HEK293 (cell line): ENCODE data around the gene SPPL2B.

Experiments used
- CTCF ChIA-PET: fragments of 350-600 bp; formaldehyde crosslinking; extraction: SDS; loops from one replicate; lab custom pipeline; 2021; ENCODE audit warnings: antibody characterized with exemption; lab: Yijun Ruan, JAX
- POLR2A ChIA-PET: fragments of 300-600 bp; formaldehyde crosslinking; extraction: SDS; loops from one replicate; lab custom pipeline; 2020; ENCODE audit warnings: antibody characterized with exemption, inconsistent platforms; lab: Yijun Ruan, JAX
- H3K27ac ChIP-seq: fragments of 200-500 bp; sonication (Bioruptor generic); 2 replicates; pipeline ENCODE4 v1.5.1; 2014; ENCODE audit warnings: low read depth, low read length, control low read depth, inconsistent platforms; ENCODE audit errors: extremely low read depth
- H3K36me3 ChIP-seq, 2 experiments: fragments of 200-500 bp in 1 of 2; sonication (Bioruptor generic) in 1 of 2; 1 replicate in 1 of 2; 2 replicates in 1 of 2; pipeline ENCODE4 v1.5.1; 2014 to 2017; ENCODE audit warnings: inconsistent platforms in 2 of 2, low read length in 2 of 2; ENCODE audit not compliant: control insufficient read depth in 2 of 2, insufficient read depth in 1 of 2
- H3K4me1 ChIP-seq: fragments of 200-500 bp; sonication (Bioruptor generic); 2 replicates; pipeline ENCODE4 v1.5.1; 2014; ENCODE audit warnings: mild to moderate bottlenecking, low read length, inconsistent platforms; ENCODE audit not compliant: control insufficient read depth, insufficient read depth
- H3K4me3 ChIP-seq: 2 replicates; pipeline ENCODE4 v1.5.1; 2011; ENCODE audit warnings: low read depth, mild to moderate bottlenecking, control low read depth, low read length, moderate library complexity
- H3K9me3 ChIP-seq: fragments of 200-500 bp; sonication (Bioruptor generic); 2 replicates; pipeline ENCODE4 v1.5.1; 2014; ENCODE audit warnings: low read depth, low read length, inconsistent platforms; ENCODE audit not compliant: control insufficient read depth, insufficient read depth
- BCL11A ChIP-seq: fragments of 450-650 bp; formaldehyde crosslinking; IDR thresholded peaks from 2 replicates; pipeline ENCODE4 v1.5.1; 2016; ENCODE audit warnings: low read depth, missing biosample characterization, missing genetic modification characterization
- BCL11B ChIP-seq: fragments of 450-650 bp; formaldehyde crosslinking; IDR thresholded peaks from 2 replicates; pipeline ENCODE4 v1.5.1; 2016; ENCODE audit warnings: low read depth, missing biosample characterization, missing genetic modification characterization
- EGR2 ChIP-seq: fragments of 450-650 bp; formaldehyde crosslinking; IDR thresholded peaks from 2 replicates; pipeline ENCODE4 v1.5.1; 2016; ENCODE audit warnings: low read depth, missing biosample characterization, missing genetic modification characterization
- OVOL3 ChIP-seq: fragments of 450-650 bp; formaldehyde crosslinking; IDR thresholded peaks from 2 replicates; pipeline ENCODE4 v1.5.1; 2016; ENCODE audit warnings: missing biosample characterization, missing genetic modification characterization
- RBAK ChIP-seq: fragments of 450-650 bp; formaldehyde crosslinking; IDR thresholded peaks from 2 replicates; pipeline ENCODE4 v1.5.1; 2016; ENCODE audit warnings: missing biosample characterization, missing genetic modification characterization
- TRIM28 ChIP-seq: IDR thresholded peaks from 2 replicates; pipeline ENCODE4 v1.6.1; 2011; ENCODE audit warnings: low read length, control low read depth, borderline replicate concordance
- ZBTB8A ChIP-seq: fragments of 450-650 bp; formaldehyde crosslinking; IDR thresholded peaks from 2 replicates; pipeline ENCODE4 v1.5.1; 2016; ENCODE audit warnings: missing biosample characterization, missing genetic modification characterization
- ZFP69B ChIP-seq: fragments of 450-650 bp; formaldehyde crosslinking; IDR thresholded peaks from 2 replicates; pipeline ENCODE4 v1.5.1; 2016; ENCODE audit warnings: missing biosample characterization, missing genetic modification characterization
- ZIC2 ChIP-seq: fragments of 450-650 bp; formaldehyde crosslinking; IDR thresholded peaks from 2 replicates; pipeline ENCODE4 v1.5.1; 2016; ENCODE audit warnings: missing biosample characterization, missing genetic modification characterization
- ZNF10 ChIP-seq: fragments of 450-650 bp; formaldehyde crosslinking; IDR thresholded peaks from 2 replicates; pipeline ENCODE4 v1.5.1; 2017; ENCODE audit warnings: missing biosample characterization, missing genetic modification characterization
- ZNF169 ChIP-seq: fragments of 450-650 bp; formaldehyde crosslinking; IDR thresholded peaks from 2 replicates; pipeline ENCODE4 v1.5.1; 2016; ENCODE audit warnings: missing biosample characterization, missing genetic modification characterization
- ZNF202 ChIP-seq: fragments of 450-650 bp; formaldehyde crosslinking; IDR thresholded peaks from 2 replicates; pipeline ENCODE4 v1.5.1; 2016; ENCODE audit warnings: missing biosample characterization, missing genetic modification characterization, borderline replicate concordance
- ZNF239 ChIP-seq: fragments of 450-650 bp; formaldehyde crosslinking; IDR thresholded peaks from 2 replicates; pipeline ENCODE4 v1.5.1; 2016; ENCODE audit warnings: missing biosample characterization, missing genetic modification characterization
- ZNF341 ChIP-seq: fragments of 450-650 bp; formaldehyde crosslinking; IDR thresholded peaks from 2 replicates; pipeline ENCODE4; 2016; ENCODE audit warnings: low read depth, missing biosample characterization, missing genetic modification characterization
- ZNF426 ChIP-seq: fragments of 450-650 bp; formaldehyde crosslinking; IDR thresholded peaks from 2 replicates; pipeline ENCODE4 v1.5.1; 2017; ENCODE audit warnings: missing biosample characterization, missing genetic modification characterization, mild to moderate bottlenecking, inconsistent platforms, moderate library complexity
- ZNF473 ChIP-seq: fragments of 450-650 bp; formaldehyde crosslinking; IDR thresholded peaks from 2 replicates; pipeline ENCODE4 v1.5.1; 2017; ENCODE audit warnings: missing biosample characterization, missing genetic modification characterization
- ZNF501 ChIP-seq: fragments of 450-650 bp; formaldehyde crosslinking; IDR thresholded peaks from 2 replicates; pipeline ENCODE4 v1.5.1; 2016; ENCODE audit warnings: missing biosample characterization, missing genetic modification characterization
- ZNF558 ChIP-seq: fragments of 450-650 bp; formaldehyde crosslinking; IDR thresholded peaks from 2 replicates; pipeline ENCODE4 v1.5.1; 2016; ENCODE audit warnings: missing biosample characterization, missing genetic modification characterization
- ZNF629 ChIP-seq: fragments of 450-650 bp; formaldehyde crosslinking; IDR thresholded peaks from 2 replicates; pipeline ENCODE4 v1.5.1; 2017; ENCODE audit warnings: missing biosample characterization, missing genetic modification characterization
- ZNF707 ChIP-seq: fragments of 450-650 bp; formaldehyde crosslinking; IDR thresholded peaks from 2 replicates; pipeline ENCODE4 v1.5.1; 2016; ENCODE audit warnings: missing biosample characterization, missing genetic modification characterization
- ZNF837 ChIP-seq: fragments of 450-650 bp; formaldehyde crosslinking; IDR thresholded peaks from 2 replicates; pipeline ENCODE4 v1.5.1; 2016; ENCODE audit warnings: missing biosample characterization, missing genetic modification characterization
- ZSCAN30 ChIP-seq: fragments of 450-650 bp; IDR thresholded peaks from 2 replicates; pipeline ENCODE4 v1.5.1; 2018; ENCODE audit warnings: missing biosample characterization, mild to moderate bottlenecking, missing genetic modification characterization, moderate library complexity
- ZXDB ChIP-seq: fragments of 450-650 bp; formaldehyde crosslinking; IDR thresholded peaks from 2 replicates; pipeline ENCODE4 v1.5.1; 2016; ENCODE audit warnings: missing biosample characterization, missing genetic modification characterization
- TF ChIP-seq, protein P1 (sequence below): fragments of 450-650 bp; formaldehyde crosslinking; IDR thresholded peaks from 2 replicates; pipeline ENCODE4 v1.5.1; 2016; ENCODE audit warnings: missing biosample characterization, missing genetic modification characterization, borderline replicate concordance
- TF ChIP-seq, protein P2 (sequence below): fragments of 450-650 bp; formaldehyde crosslinking; IDR thresholded peaks from 2 replicates; pipeline ENCODE4 v1.5.1; 2017; ENCODE audit warnings: missing biosample characterization, missing genetic modification characterization
- TF ChIP-seq, protein P3 (sequence below): fragments of 450-650 bp; formaldehyde crosslinking; IDR thresholded peaks from 2 replicates; pipeline ENCODE4 v1.5.1; 2016; ENCODE audit warnings: missing biosample characterization, missing genetic modification characterization
- TF ChIP-seq, protein P4 (sequence below): fragments of 450-650 bp; formaldehyde crosslinking; IDR thresholded peaks from 2 replicates; pipeline ENCODE4 v1.5.1; 2016; ENCODE audit warnings: missing biosample characterization, missing genetic modification characterization

The SPPL2B gene

DNA sequence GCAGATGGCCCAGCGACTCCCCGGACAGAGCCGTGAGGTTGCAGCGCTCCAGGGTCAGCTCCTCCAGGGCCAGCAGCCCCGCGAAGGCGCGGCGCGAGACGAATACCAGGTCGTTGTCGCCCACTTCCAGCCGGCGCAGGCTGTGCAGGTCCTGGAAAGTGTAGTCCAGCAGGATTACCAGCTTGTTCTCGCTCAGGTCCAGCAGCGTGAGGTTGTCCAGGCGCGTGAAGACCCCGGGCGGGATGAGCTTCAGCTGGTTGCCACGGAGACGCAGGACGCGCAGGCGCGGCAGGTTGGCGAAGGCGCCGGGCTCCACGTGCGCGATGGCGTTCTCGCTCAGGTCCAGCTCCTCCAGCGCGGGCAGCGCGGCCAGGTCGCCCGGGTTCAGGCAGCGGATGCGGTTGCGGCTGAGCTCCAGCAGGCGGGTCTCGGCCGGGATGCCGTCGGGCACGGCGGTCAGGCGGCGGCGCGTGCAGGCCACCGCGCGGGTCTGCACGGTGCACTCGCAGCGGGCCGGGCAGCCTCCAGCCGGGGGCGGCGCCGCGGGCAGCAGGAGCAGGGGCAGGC is 37.2 kb upstream of the SPPL2B start (continued):
- TF ChIP-seq, protein P1, sequence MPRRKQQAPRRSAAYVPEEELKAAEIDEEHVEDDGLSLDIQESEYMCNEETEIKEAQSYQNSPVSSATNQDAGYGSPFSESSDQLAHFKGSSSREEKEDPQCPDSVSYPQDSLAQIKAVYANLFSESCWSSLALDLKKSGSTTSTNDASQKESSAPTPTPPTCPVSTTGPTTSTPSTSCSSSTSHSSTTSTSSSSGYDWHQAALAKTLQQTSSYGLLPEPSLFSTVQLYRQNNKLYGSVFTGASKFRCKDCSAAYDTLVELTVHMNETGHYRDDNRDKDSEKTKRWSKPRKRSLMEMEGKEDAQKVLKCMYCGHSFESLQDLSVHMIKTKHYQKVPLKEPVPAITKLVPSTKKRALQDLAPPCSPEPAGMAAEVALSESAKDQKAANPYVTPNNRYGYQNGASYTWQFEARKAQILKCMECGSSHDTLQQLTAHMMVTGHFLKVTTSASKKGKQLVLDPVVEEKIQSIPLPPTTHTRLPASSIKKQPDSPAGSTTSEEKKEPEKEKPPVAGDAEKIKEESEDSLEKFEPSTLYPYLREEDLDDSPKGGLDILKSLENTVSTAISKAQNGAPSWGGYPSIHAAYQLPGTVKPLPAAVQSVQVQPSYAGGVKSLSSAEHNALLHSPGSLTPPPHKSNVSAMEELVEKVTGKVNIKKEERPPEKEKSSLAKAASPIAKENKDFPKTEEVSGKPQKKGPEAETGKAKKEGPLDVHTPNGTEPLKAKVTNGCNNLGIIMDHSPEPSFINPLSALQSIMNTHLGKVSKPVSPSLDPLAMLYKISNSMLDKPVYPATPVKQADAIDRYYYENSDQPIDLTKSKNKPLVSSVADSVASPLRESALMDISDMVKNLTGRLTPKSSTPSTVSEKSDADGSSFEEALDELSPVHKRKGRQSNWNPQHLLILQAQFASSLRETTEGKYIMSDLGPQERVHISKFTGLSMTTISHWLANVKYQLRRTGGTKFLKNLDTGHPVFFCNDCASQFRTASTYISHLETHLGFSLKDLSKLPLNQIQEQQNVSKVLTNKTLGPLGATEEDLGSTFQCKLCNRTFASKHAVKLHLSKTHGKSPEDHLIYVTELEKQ (tag by site-specific recombination), result no peak
- no peak for TF ChIP-seq RBAK (tag by site-specific recombination)
- TF ChIP-seq ZNF707 (tag by site-specific recombination), result no peak
- no peak for TF ChIP-seq OVOL3

DNA sequence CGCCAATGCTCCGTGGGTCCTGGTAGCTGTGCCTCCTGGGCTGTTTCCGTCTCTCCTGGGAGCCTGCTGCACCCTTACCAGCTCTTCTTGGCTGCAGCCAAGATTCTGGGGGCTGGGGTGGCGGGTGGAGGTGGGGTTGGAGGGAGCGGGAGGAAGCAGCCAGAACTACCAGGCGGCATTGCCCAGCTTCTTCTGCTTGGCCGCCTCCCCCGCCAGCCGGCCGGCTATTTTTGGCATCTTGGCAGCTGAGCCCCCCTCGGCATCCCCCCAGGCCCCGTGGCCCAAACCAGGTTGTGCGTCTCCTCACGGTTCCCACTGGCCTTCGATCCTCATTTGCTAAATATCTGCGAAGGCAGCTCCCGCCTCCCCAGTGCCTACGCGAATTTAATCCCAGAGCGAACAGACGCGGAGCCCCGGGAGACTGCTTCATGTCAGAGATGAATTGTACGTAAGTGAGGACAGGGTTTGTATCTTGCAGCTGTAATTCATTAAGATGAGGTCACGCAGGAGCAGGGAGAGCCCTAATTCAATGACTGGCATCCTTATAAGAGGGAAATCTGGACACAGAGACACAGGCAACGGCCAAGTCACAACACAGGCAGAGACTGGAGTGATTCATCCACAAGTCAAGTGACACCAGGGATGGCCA is 33.7 kb upstream of the SPPL2B start:
- TF ChIP-seq ZIC2 (tag by site-specific recombination) (no peak), ZNF239 (tag by site-specific recombination) (no peak), ZXDB (no peak), ZNF629 (0 out of 2 replicates have a peak, but pooled peaks have one; percentile 23), ZNF341 (tag by site-specific recombination) (0 out of 2 replicates have a peak, but pooled peaks have one; percentile 8)
- TF ChIP-seq, protein P2, sequence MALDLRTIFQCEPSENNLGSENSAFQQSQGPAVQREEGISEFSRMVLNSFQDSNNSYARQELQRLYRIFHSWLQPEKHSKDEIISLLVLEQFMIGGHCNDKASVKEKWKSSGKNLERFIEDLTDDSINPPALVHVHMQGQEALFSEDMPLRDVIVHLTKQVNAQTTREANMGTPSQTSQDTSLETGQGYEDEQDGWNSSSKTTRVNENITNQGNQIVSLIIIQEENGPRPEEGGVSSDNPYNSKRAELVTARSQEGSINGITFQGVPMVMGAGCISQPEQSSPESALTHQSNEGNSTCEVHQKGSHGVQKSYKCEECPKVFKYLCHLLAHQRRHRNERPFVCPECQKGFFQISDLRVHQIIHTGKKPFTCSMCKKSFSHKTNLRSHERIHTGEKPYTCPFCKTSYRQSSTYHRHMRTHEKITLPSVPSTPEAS (tag by site-specific recombination), result no peak
- Histone ChIP-seq H3K36me3 (no peaks in the 10 kb centered on the region), H3K4me3 (no peak overlapping the region), H3K9me3 (no peaks in the 10 kb centered on the region), H3K4me1 (no peaks in the 10 kb centered on the region), H3K27ac (no peak overlapping the region)
- POLR2A ChIA-PET, result interaction anchor here (0.6 kb wide), 2 partner anchors 70 to 398 kb away, joined by 3 to 4 read pairs; no protein-coding TSS in a partner anchor
- CTCF ChIA-PET, result interaction anchor here (0.6 to 1.0 kb wide), 2 partner anchors 70 to 330 kb away, joined by 3 to 4 read pairs; no protein-coding TSS in a partner anchor

DNA sequence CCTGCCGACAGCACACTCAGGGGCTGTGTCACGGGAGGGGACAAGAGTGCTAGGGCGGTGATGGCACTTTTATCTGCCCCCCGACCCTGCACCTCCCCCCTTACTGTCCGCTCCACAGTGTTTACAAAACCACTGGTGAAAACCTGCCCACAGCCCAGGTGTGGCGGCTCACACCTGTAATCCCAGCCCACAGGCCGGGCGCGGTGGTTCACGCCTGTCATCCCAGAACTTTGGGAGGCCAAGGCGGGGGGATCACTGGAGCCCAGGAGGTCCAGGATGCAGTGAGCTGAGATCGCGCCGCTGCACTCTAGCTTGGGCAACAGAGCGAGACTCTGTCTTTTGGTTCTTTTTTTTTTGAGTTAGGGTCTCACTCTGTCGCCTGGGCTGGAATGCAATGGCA is 32.3 kb upstream of the SPPL2B start:
- no peaks in the 10 kb centered on the region for H3K36me3 ChIP-seq
- ChIA-PET POLR2A (no interaction called here), CTCF (interaction anchor here (0.6 kb wide), 1 partner anchor 23 kb away, joined by 3 read pairs; no protein-coding TSS in a partner anchor)
- no peak overlapping the region for H3K4me3 ChIP-seq
- H3K9me3 ChIP-seq, result no peaks in the 10 kb centered on the region
- H3K27ac ChIP-seq, result no peak overlapping the region
- H3K4me1 ChIP-seq, result no peaks in the 10 kb centered on the region
- no peak for TF ChIP-seq ZNF558 (tag by site-specific recombination)
- TF ChIP-seq, protein P3, sequence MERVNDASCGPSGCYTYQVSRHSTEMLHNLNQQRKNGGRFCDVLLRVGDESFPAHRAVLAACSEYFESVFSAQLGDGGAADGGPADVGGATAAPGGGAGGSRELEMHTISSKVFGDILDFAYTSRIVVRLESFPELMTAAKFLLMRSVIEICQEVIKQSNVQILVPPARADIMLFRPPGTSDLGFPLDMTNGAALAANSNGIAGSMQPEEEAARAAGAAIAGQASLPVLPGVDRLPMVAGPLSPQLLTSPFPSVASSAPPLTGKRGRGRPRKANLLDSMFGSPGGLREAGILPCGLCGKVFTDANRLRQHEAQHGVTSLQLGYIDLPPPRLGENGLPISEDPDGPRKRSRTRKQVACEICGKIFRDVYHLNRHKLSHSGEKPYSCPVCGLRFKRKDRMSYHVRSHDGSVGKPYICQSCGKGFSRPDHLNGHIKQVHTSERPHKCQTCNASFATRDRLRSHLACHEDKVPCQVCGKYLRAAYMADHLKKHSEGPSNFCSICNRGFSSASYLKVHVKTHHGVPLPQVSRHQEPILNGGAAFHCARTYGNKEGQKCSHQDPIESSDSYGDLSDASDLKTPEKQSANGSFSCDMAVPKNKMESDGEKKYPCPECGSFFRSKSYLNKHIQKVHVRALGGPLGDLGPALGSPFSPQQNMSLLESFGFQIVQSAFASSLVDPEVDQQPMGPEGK (tag by site-specific recombination), result no peak
- TF ChIP-seq ZSCAN30 (tag by site-specific recombination), result no peak
- no peak for TF ChIP-seq ZFP69B (tag by site-specific recombination)
- TF ChIP-seq, protein P4, sequence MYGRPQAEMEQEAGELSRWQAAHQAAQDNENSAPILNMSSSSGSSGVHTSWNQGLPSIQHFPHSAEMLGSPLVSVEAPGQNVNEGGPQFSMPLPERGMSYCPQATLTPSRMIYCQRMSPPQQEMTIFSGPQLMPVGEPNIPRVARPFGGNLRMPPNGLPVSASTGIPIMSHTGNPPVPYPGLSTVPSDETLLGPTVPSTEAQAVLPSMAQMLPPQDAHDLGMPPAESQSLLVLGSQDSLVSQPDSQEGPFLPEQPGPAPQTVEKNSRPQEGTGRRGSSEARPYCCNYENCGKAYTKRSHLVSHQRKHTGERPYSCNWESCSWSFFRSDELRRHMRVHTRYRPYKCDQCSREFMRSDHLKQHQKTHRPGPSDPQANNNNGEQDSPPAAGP (tag by site-specific recombination), result no peak
- no peak for TF ChIP-seq BCL11B (tag by site-specific recombination)
- no peak for TF ChIP-seq ZNF426
- no peak for TF ChIP-seq ZNF473 (tag by site-specific recombination)
- TF ChIP-seq ZNF837 (tag by site-specific recombination), result no peak
- no peak for TF ChIP-seq ZBTB8A (tag by site-specific recombination)
- no peak for TF ChIP-seq BCL11A (tag by site-specific recombination)
- no peak for TF ChIP-seq ZNF10 (tag by site-specific recombination)
- TF ChIP-seq TRIM28, result no peak
- TF ChIP-seq ZNF501 (tag by site-specific recombination), result no peak
- no peak for TF ChIP-seq ZNF202 (tag by site-specific recombination)
- no peak for TF ChIP-seq ZNF169 (tag by site-specific recombination)
- TF ChIP-seq EGR2 (tag by site-specific recombination), result no peak
